GM19240 (cell line): ENCODE measurements around the gene ALAS1.
"Not testable (repeated sequence)": the region's sequence is repeated elsewhere in the genome, so short reads cannot be mapped to it uniquely, and the experiment has no call there.

Experiments
- DNase-seq: peaks from one replicate; pipeline ENCODE4 v3.0.0; 2011; ENCODE audit warnings: low spot score; ENCODE audit not compliant: insufficient read length

ALAS1 gene

DNA sequence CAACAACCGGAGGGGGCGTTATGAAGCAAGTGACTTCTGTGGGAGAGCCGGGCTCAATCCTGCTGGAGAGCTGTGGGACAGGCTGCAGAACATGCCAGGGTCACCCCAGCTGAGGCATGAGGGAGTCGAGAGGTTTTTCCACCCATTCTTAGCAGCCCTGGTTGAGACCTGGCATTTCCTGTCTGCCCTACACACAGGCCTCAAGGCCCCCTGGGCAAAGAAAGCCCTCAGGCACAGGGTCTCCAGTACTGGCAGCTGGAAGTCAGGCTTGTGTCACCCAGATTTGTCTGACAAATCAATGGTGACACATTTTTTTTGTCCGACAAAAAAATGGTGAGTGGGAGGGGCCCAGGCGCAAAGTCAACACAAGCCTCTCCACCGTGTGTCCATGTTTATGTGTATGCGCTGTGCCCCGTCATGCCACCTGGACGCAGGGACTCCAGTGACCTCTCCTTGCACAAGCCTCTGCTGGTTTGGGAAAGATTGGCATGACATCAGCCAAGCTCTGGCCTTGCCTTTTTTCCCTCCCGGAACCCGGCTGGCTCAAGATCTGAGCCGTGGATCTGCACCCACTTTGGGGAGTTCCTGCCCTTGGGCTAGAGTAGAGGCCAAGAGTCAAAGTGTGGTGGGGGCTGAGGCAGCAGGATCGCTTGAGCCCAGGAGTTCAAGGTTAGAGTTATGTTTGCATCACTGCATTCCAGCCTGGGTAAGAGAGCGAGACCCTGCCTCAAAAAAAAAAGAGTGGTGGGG lies 20.8 kb upstream of the ALAS1 start:
- DNase-seq: no peak

- no peak for DNase-seq
Observed at GRCh38 chr3:52177701-52178042, 20.3 kb upstream of the ALAS1 start.

DNA sequence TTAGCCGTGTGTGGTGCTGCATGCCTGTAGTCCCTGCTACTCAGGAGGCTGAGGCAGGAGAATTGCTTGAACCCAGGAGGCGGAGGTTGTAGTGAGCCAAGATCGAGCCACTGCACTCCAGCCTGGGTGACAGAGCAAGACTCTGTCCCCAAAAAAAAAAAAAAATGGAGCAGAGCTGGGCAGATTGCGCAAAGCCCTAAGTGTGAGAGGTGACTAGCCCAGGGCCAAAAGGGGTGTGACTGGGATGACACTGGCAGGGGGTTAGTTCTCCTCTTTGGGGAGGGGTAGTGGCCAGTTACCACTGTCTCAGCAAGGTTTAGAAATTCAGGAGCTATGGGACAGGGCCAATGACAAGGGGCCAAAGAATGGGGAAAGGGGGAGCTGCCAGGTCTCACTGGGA lies 19.8 kb upstream of the ALAS1 start:
- DNase-seq: not testable (repeated sequence)

- DNase-seq: no peak
Observed at GRCh38 chr3:52178537-52178936, 19.4 kb upstream of the ALAS1 start.

DNA sequence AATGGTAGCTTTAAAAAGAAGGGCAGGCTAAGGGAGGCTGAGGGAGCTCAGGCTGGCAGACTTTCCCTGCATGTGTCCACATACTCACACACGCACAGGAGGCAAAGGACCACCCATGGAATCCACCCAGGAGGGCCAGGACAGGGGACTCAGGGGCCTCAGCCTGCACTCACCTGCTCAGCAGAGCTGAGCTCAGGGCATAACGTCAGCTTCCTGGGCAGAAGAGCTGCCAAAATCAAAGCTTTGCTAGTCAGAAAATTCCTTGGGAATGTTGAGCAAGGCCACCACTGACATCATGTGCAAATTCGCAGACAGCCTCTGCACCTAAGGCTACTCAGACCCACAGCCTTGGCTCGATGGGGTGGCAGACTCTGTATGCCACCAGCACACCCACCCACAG lies 16.4 kb upstream of the ALAS1 start:
- DNase-seq: no peak

GRCh38 chr3:52182196-52182595 lies 15.8 kb upstream of the ALAS1 start:
- DNase-seq: no peak

DNA sequence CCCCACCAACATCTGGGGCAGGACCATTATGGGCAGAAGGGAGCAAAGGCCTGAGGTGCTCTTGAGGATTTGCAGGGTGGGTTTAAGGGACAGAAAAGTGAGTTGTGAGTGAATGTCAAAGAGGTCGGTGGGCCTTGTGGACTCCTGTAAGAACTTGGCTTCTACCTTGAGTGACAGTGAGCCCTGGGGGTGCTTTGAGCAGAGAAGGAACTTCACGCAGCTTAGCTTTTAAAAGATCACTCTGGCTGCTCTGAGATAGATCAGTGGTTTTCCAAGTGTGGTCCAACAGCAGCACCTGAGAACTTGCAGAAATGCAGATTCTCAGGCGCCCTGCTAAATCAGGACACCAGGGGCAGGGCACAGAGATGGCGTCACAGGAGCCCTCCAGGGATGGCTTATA lies 15.3 kb upstream of the ALAS1 start:
- DNase-seq: no peak

GRCh38 chr3:52183786-52184445 lies 14.0 kb upstream of the ALAS1 start:
- no peak for DNase-seq

- DNase-seq: no peak
Observed at GRCh38 chr3:52184690-52185089, 13.3 kb upstream of the ALAS1 start.

- no peak for DNase-seq
Observed at GRCh38 chr3:52185311-52185710, 12.6 kb upstream of the ALAS1 start.

GRCh38 chr3:52185837-52186236 lies 12.1 kb upstream of the ALAS1 start:
- DNase-seq: no peak

DNA sequence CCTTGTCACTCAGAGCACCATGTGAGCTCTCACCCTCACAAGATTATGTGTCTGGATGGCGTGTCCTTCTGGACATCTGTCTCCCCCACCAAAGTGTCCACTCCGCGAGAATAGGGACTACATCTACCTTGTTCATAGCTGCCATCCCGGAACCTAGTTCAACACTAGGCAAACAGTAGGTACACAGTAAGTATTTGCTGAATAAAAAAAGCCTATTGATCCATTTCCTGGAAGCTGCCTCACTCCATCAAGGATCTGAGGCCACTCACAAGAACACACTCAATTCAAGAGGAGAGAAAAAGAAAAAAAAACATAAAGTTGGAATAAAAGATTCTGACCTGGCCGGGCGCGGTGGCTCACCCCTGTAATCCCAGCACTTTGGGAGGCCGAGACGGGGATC lies 11.2 kb upstream of the ALAS1 start:
- DNase-seq: no peak

DNA sequence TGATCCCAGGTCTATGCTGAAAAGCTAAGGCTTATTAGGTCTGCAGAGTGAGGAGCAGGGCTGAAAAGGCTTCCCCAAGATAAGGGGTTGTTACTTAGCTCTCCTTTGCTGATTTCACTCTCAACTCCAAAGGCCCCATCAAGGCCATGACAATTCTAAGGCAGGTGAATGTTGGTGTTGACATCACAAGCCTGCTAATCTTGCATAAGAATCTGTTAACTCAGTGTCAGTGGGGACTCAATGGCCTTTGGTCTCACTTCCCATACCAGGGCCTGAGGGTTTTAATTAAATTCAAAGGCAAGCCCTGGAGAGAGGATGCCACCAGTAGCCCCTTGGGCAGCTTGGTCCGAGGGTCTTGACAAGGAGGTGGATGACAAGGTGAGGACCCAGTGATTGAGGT lies 9.4 kb upstream of the ALAS1 start:
- no peak for DNase-seq

DNA sequence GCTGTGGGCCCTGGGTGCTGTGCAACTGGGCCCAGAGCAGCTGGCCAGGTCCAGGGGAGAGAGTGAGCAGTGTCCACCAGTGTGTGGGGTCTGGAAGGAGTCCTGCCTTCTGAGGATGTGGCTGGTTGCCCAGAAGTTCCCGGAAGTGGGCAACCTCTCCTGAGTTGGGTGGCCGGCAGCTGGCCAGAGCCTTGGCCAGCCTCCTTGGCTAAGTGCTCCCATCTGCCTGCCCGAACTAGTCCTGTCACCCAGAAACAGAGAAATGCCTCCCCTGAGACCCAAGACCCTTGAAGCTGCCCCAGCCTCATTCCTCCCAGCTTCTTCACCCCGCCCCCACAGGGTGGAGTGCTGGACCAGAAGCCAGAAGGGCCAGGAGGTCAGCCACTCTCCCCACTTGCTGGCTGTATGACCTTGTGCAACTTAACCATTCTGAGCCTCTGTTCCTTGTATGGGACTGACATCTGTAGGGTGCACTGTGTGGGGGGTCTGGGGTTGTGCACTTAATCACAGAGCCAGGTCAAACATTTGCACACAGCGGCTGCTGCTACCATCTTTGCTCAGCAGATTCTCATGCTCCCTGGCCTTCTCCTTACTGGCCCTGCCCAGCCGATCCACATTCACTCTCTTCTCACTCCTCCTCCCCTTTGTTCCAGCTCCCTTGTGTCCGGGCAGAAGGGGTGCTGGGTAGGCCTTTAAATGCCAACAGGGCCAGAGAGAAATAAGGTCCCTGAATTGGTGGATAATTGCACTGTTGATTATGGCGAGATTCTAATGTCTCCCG lies 7.5 kb upstream of the ALAS1 start:
- DNase-seq: no peak

GRCh38 chr3:52191663-52192062 lies 6.3 kb upstream of the ALAS1 start:
- DNase-seq: no peak

DNA sequence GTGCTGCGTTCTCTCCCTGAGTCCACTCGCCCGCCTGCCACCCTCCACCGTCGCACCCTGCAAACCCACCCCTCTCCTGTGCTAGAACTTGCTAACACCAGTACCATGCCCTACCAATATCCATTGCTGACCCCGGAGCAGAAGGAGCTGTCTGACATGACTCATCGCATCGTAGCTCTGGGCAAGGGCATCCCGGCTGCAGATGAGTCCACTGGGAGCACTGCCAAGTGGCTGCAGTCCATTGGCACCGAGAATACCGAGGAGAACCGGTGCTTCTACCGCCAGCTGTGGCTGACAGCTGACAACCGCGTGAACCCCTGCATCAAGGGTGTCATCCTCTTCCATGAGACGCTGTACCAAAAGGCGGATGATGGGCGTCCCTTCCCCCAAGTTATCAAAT lies 4.9 kb upstream of the ALAS1 start:
- no peak for DNase-seq

DNA sequence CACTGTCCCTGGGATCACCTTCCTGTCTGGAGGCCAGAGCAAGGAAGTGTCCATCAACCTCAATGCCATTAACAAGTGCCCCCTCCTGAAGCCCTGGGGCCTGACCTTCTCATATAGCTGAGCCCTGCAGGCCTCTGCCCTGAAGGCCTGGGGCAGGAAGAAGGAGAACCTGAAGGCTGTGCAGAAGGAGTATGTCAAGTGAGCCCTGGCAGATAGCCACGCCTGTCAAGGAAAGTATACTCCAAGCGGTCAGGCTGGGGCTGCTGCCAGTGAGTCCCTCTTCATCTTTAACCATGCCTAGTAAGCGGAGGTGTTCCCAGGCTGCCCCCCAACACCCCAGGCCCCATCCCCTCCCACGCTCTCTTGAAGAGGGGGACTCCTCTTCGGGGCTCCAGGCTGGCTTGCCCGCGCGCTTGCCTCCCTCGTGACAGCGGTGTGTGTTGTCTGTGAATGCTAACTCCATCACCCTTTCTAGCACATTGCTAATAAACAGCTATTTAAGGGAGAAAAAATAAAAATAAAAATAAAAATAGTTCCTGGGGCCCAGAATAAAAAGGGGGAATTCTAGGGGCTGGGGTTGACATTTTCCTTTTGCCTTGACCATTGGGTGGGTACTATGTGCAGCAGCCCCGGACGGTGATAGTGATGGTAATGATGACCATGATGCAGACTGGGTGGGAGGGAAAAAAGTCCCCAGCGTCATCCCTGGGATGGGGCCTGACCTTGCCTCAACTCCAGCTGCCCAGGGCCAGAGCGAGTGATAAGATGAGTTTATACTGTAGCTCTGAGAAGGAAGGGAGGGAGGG lies 3.3 kb upstream of the ALAS1 start:
- no peak for DNase-seq

DNA sequence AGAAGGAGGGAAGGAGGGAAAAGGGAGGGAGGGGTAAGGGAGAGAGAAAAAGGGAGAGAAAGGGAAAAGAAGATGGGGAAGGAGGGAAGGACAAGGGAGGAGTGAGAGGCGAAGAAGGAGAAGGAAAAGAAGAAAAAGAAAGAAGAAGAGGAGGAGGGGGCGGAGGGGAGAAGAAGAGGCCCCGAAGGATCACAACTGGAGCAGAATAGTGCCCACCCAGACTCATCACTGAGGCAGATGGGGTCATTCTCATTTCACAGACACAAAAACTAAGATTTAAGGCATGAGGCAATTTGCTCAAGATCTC lies 2.7 kb upstream of the ALAS1 start:
- no peak for DNase-seq

- DNase-seq: no peak
Observed at GRCh38 chr3:52195823-52196331, 2.1 kb upstream of the ALAS1 start.

DNA sequence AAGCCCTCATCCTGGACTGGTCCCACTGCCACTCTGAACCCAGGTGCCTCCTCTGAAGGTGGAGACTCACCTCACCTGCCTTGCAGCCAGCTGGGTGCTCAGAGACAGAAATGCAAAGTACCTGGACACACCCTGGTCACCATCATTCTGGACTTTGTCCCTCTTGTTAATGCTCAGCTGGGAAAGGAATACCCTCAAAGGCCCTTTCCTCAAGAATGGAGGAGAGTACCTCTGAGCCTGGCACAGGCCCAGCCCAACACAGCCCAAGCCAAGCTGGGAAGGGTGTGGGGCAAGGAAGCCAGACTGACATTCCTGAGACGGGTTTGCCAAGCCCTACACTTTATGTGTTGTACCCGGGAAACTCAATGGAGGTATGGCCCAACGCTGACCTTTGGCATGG lies 983 bp upstream of the ALAS1 start:
- DNase-seq: no peak

- DNase-seq: no peak
Observed at GRCh38 chr3:52197499-52197841, 490 bp upstream of the ALAS1 start.
